Neural progenitor cell (in vitro differentiated cells): Measurements from ENCODE around the gene WDR53. TPM values are rescaled to one million over a fixed set of nuclear protein-coding genes. Genes with fewer than 3 reads are reported as not detected.
"Not testable (repeated sequence)": the region's sequence is repeated elsewhere in the genome, so short reads cannot be mapped to it uniquely, and the experiment has no call there.

Experiments
- DNase-seq: peaks from one replicate; pipeline ENCODE4 v3.0.0-alpha.2; 2016; ENCODE audit warnings: low spot score
- H2AFZ ChIP-seq: fragments of 200-600 bp; sonication (generic); replicated peaks from 2 replicates; pipeline ENCODE4 v1.6.1; 2016; ENCODE audit warnings: antibody characterized with exemption
- H3F3A ChIP-seq: fragments of 200-600 bp; sonication (generic); 2 replicates; pipeline ENCODE4 v1.6.1; 2016; ENCODE audit warnings: antibody characterized with exemption, low read depth
- H3K27ac ChIP-seq: fragments of 200-600 bp; sonication (generic); 2 replicates; pipeline ENCODE4 v1.5.1; 2016; ENCODE audit warnings: mild to moderate bottlenecking
- H3K27me3 ChIP-seq: fragments of 200-600 bp; sonication (generic); 2 replicates; pipeline ENCODE4 v1.6.1; 2016; ENCODE audit warnings: mild to moderate bottlenecking, moderate library complexity
- H3K36me3 ChIP-seq: fragments of 200-600 bp; sonication (generic); 2 replicates; pipeline ENCODE4 v1.5.1; 2016
- H3K4me1 ChIP-seq: fragments of 200-600 bp; sonication (generic); 2 replicates; pipeline ENCODE4 v1.6.1; 2016; ENCODE audit warnings: mixed run types
- H3K4me2 ChIP-seq: fragments of 200-600 bp; sonication (generic); 2 replicates; pipeline ENCODE4 v1.6.1; 2016
- H3K4me3 ChIP-seq: fragments of 200-600 bp; sonication (generic); 2 replicates; pipeline ENCODE4 v1.5.1; 2016
- H3K79me2 ChIP-seq: fragments of 200-600 bp; sonication (generic); 2 replicates; pipeline ENCODE4 v1.6.1; 2016; ENCODE audit warnings: low read depth
- H3K9ac ChIP-seq: fragments of 200-600 bp; sonication (generic); 2 replicates; pipeline ENCODE4 v1.6.1; 2016
- H3K9me3 ChIP-seq: fragments of 200-600 bp; sonication (generic); 2 replicates; pipeline ENCODE4 v1.5.1; 2016; ENCODE audit warnings: low read depth
- H4K20me1 ChIP-seq: fragments of 200-600 bp; sonication (generic); 2 replicates; pipeline ENCODE4 v1.6.1; 2016; ENCODE audit warnings: low read depth
- H3K27ac Mint-ChIP-seq: 3 replicates; pipeline ENCODE4 v1.8.0; 2021; ENCODE audit warnings: mixed read lengths
- H3K27me3 Mint-ChIP-seq: 2 replicates; pipeline ENCODE4 v1.8.0; 2022; ENCODE audit warnings: low read depth, mild to moderate bottlenecking, inconsistent platforms, moderate library complexity, mixed read lengths; ENCODE audit not compliant: insufficient read depth
- H3K36me3 Mint-ChIP-seq: 3 replicates; pipeline ENCODE4 v1.8.0; 2021; ENCODE audit warnings: mixed read lengths
- H3K4me1 Mint-ChIP-seq: 3 replicates; pipeline ENCODE4 v1.8.0; 2021; ENCODE audit warnings: mixed read lengths
- H3K4me3 Mint-ChIP-seq: 3 replicates; pipeline ENCODE4 v1.8.0; 2021; ENCODE audit warnings: mild to moderate bottlenecking, moderate library complexity, mixed read lengths
- H3K9me3 Mint-ChIP-seq: 3 replicates; pipeline ENCODE4 v1.8.0; 2020; ENCODE audit warnings: mixed read lengths
- EZH2 ChIP-seq: fragments of 200-600 bp; sonication (generic); IDR thresholded peaks from 2 replicates; pipeline ENCODE4 v1.6.1; 2017; ENCODE audit warnings: antibody characterized with exemption, mild to moderate bottlenecking, moderate library complexity
- EZH2phosphoT487 ChIP-seq: fragments of 200-600 bp; sonication (generic); IDR thresholded peaks from 2 replicates; pipeline ENCODE4 v1.6.1; 2017; ENCODE audit warnings: antibody characterized with exemption
- total RNA-seq: library from RNA; depleted of rRNA; stranded (reverse); fragments of >200 nt; gene quantifications from 2 replicates; pipeline ENCODE4 v1.2.3, GENCODE V29; 2015; ENCODE audit warnings: low replicate concordance
- TF ChIP-seq, protein P1 (sequence below): fragments of 200-600 bp; sonication (generic); IDR thresholded peaks from 2 replicates; pipeline ENCODE4 v1.5.1; 2017; ENCODE audit warnings: antibody characterized with exemption, mild to moderate bottlenecking

WDR53 gene
- total RNA-seq, 1 donor from 2014 or later, result 9.7 TPM

DNA sequence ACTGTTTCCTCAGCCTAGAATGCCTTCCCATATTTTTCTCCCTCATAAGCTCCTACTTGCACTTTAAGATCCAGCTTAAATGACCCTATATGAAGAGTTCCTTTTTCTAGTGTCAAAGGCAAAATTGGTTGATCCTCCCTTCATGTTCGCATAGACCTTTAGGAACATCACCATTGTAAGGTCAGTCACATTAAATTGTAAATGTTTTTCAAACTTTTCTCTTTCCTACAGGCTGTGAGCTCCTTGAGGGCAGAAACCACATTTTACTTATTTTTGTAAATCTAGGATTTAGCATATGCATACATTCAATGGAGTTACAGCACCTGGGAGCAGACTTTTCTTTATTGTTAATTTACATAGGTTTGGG lies 54.0 kb downstream of the WDR53 start:
- Histone ChIP-seq H4K20me1 (no peaks in the 10 kb centered on the region), H3K27me3 (no peaks in the 10 kb centered on the region), H3K9me3 (peaks cover 3% of the 10 kb centered on the region), H3K27ac (no peak overlapping the region), H3K4me2 (no peak overlapping the region), H3K36me3 (no peaks in the 10 kb centered on the region), H3K4me1 (no peaks in the 10 kb centered on the region), H3K9ac (no peak overlapping the region), H3F3A (no peaks in the 10 kb centered on the region), H3K4me3 (no peak overlapping the region), H3K79me2 (no peaks in the 10 kb centered on the region), H2AFZ (no peak overlapping the region)
- DNase-seq, result no peak
- Mint-ChIP-seq H3K4me1 (no peaks in the 10 kb centered on the region), H3K36me3 (no peaks in the 10 kb centered on the region), H3K4me3 (no peak overlapping the region), H3K9me3 (peaks cover 26% of the 10 kb centered on the region), H3K27ac (no peak overlapping the region), H3K27me3 (peaks cover 7% of the 10 kb centered on the region)
- TF ChIP-seq EZH2phosphoT487, result no peak
- TF ChIP-seq EZH2, result no peak
- TF ChIP-seq, protein P1, sequence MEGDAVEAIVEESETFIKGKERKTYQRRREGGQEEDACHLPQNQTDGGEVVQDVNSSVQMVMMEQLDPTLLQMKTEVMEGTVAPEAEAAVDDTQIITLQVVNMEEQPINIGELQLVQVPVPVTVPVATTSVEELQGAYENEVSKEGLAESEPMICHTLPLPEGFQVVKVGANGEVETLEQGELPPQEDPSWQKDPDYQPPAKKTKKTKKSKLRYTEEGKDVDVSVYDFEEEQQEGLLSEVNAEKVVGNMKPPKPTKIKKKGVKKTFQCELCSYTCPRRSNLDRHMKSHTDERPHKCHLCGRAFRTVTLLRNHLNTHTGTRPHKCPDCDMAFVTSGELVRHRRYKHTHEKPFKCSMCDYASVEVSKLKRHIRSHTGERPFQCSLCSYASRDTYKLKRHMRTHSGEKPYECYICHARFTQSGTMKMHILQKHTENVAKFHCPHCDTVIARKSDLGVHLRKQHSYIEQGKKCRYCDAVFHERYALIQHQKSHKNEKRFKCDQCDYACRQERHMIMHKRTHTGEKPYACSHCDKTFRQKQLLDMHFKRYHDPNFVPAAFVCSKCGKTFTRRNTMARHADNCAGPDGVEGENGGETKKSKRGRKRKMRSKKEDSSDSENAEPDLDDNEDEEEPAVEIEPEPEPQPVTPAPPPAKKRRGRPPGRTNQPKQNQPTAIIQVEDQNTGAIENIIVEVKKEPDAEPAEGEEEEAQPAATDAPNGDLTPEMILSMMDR, result no peak

DNA sequence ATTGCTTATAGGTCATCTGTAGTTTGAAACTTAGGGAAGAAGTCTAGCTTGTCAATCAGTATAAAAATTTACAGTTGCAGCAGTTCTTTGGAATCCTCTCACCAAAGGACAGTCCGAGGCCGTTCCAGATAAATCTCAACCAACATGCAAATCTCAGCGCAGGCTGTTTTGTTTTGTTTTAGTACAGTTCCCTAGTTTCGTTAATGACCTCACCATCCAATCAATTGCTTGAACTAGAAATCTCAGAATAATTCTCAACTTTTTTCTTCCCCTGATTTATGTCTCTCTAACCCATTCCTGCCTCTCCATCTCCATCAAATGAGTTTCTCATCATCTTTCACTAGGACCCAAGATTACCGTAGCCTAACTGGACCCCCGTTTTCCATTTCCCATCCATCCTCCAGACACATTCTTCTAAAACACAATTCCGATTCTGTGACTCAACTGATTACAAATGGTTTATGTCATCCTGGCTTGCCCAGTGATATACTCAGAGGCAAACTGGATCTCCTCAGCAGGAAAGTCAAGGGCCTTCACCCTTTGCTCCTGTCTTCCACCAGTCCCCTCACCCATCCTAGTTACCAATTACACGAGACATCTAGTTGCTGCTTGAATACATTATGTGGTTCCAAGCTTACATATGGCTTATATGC lies 54.5 kb downstream of the WDR53 start:
- Mint-ChIP-seq H3K27ac (no peak overlapping the region), H3K4me1 (no peaks in the 10 kb centered on the region), H3K4me3 (no peak overlapping the region), H3K27me3 (peaks cover 7% of the 10 kb centered on the region), H3K36me3 (no peaks in the 10 kb centered on the region), H3K9me3 (peaks cover 21% of the 10 kb centered on the region)
- DNase-seq, result no peak
- H3F3A ChIP-seq, result no peaks in the 10 kb centered on the region
- H3K4me1 ChIP-seq, result no peaks in the 10 kb centered on the region
- H4K20me1 ChIP-seq, result no peaks in the 10 kb centered on the region
- TF ChIP-seq, protein P1, result no peak
- TF ChIP-seq EZH2phosphoT487 (no peak), EZH2 (no peak)
- no peak overlapping the region for H3K4me3 ChIP-seq
- no peaks in the 10 kb centered on the region for H3K36me3 ChIP-seq
- H3K4me2 ChIP-seq, result no peak overlapping the region
- H2AFZ ChIP-seq, result no peak overlapping the region
- no peaks in the 10 kb centered on the region for H3K9me3 ChIP-seq
- H3K27ac ChIP-seq, result no peak overlapping the region
- H3K79me2 ChIP-seq, result no peaks in the 10 kb centered on the region
- no peak overlapping the region for H3K9ac ChIP-seq
- no peaks in the 10 kb centered on the region for H3K27me3 ChIP-seq

DNA sequence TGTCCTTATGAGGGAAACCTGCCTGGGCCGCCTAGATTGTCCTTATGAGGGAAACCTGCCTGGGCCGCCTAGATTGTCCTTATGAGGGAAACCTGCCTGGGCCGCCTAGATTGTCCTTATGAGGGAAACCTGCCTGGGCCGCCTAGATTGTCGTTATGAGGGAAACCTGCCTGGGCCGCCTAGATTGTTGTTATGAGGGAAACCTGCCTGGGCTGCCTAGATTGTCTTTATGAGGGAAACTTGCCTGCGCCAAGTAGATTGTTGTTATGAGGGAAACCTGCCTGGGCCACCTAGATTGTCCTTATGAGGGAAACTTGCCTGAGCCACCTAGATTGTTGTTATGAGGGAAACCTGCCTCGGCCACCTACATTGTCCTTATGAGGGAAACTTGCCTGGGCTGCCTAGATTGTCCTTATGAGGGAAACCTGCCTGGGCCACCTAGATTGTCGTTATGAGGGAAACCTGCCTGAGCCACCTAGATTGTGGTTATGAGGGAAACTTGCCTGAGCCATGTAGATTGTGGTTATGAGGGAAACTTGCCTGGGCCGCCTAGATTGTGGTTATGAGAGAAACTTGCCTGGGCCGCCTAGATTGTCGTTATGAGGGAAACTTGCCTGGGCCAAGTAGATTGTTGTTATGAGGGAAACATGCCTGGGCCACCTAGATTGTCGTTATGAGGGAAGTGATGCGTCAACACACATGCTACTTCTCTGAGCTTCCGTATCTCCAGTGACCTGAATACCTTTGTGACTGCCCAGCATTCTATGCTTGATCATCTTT lies 56.5 kb downstream of the WDR53 start:
- H3K9me3 Mint-ChIP-seq, result peaks cover 13% of the 10 kb centered on the region
- not testable (repeated sequence) for H3K4me2 ChIP-seq, H4K20me1 ChIP-seq, DNase-seq, H3K27ac ChIP-seq, H3K27me3 ChIP-seq, H3K36me3 ChIP-seq, H3K27ac Mint-ChIP-seq, H3K4me1 Mint-ChIP-seq, H2AFZ ChIP-seq, H3K79me2 ChIP-seq, H3K36me3 Mint-ChIP-seq, H3K9me3 ChIP-seq, H3K4me1 ChIP-seq, H3F3A ChIP-seq, H3K4me3 Mint-ChIP-seq, H3K27me3 Mint-ChIP-seq, H3K9ac ChIP-seq, H3K4me3 ChIP-seq

DNA sequence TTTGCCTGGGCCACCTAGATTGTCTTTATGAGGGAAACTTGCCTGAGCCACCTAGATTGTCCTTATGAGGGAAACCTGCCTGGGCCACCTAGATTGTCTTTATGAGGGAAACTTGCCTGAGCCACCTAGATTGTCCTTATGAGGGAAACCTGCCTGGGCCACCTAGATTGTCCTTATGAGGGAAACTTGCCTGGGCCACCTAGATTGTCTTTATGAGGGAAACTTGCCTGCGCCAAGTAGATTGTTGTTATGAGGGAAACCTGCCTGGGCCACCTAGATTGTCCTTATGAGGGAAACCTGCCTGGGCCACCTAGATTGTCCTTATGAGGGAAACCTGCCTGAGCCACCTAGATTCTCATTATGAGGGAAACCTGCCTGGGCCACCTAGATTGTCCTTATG lies 57.2 kb downstream of the WDR53 start:
- not testable (repeated sequence) for H3K27me3 Mint-ChIP-seq, H3K4me1 ChIP-seq, H3K4me2 ChIP-seq, H3K9me3 ChIP-seq, DNase-seq, H3K4me3 Mint-ChIP-seq, H3K36me3 Mint-ChIP-seq, H3K27ac Mint-ChIP-seq, H3K4me3 ChIP-seq, H3K27me3 ChIP-seq, H3K36me3 ChIP-seq, H3K27ac ChIP-seq, H3K9ac ChIP-seq, H3F3A ChIP-seq, H2AFZ ChIP-seq, H3K4me1 Mint-ChIP-seq, H4K20me1 ChIP-seq, H3K79me2 ChIP-seq
- H3K9me3 Mint-ChIP-seq, result peaks cover 12% of the 10 kb centered on the region
